HepG2 (cell line): ENCODE data around the gene LAMA5. TPM values are rescaled to one million over a fixed set of nuclear protein-coding genes. Genes with fewer than 3 reads are reported as not detected.

ENCODE experiments used
- DPF2 ChIP-seq: sonication (generic); formaldehyde crosslinking; IDR thresholded peaks from 2 replicates; pipeline ENCODE4 v1.4.0; 2020; ENCODE audit warnings: mild to moderate bottlenecking, low read depth, missing genetic modification reagents, borderline replicate concordance
- DRAP1 ChIP-seq: IDR thresholded peaks from 2 replicates; pipeline ENCODE4 v1.6.1; 2016; ENCODE audit warnings: missing genetic modification reagents, missing compliant biosample characterization
- ERF ChIP-seq: IDR thresholded peaks from 2 replicates; pipeline ENCODE4 v1.6.1; 2018; ENCODE audit warnings: missing biosample characterization, missing genetic modification reagents
- FLYWCH1 ChIP-seq: sonication (generic); formaldehyde crosslinking; IDR thresholded peaks from 2 replicates; pipeline ENCODE4 v1.8.1; 2023; ENCODE audit warnings: mild to moderate bottlenecking, missing genetic modification reagents
- GATA4 ChIP-seq: sonication (generic); IDR thresholded peaks from 2 replicates; pipeline ENCODE4 v1.6.1; 2016; ENCODE audit warnings: antibody characterized with exemption, low read depth, borderline replicate concordance
- KLF15 ChIP-seq: sonication (generic); formaldehyde crosslinking; IDR thresholded peaks from 2 replicates; pipeline ENCODE4 v1.8.1; 2023; ENCODE audit warnings: borderline replicate concordance, mild to moderate bottlenecking, inconsistent platforms, missing genetic modification reagents, mixed read lengths
- MEIS2 ChIP-seq: sonication (generic); formaldehyde crosslinking; IDR thresholded peaks from 2 replicates; pipeline ENCODE4 v1.9.0; 2021; ENCODE audit warnings: mild to moderate bottlenecking, missing genetic modification reagents
- RBM39 ChIP-seq: fragments of 200-400 bp; formaldehyde crosslinking; IDR thresholded peaks from one replicate; pipeline ENCODE4 v1.6.1; 2018; ENCODE audit warnings: antibody characterized with exemption, mild to moderate bottlenecking, low read depth, low read length; ENCODE audit not compliant: poor library complexity, severe bottlenecking
- WIZ ChIP-seq: sonication (generic); formaldehyde crosslinking; IDR thresholded peaks from 2 replicates; pipeline ENCODE4 v1.5.1; 2020; ENCODE audit warnings: mild to moderate bottlenecking, missing genetic modification reagents
- ZHX1 ChIP-seq: sonication (generic); formaldehyde crosslinking; IDR thresholded peaks from 2 replicates; pipeline ENCODE4 v1.8.1; 2022; ENCODE audit warnings: low read depth, mild to moderate bottlenecking, missing genetic modification reagents
- ZIK1 ChIP-seq: sonication (generic); formaldehyde crosslinking; IDR thresholded peaks from 2 replicates; pipeline ENCODE4 v1.5.0; 2020; ENCODE audit warnings: mild to moderate bottlenecking, low read depth, missing genetic modification reagents, borderline replicate concordance
- ZKSCAN8 ChIP-seq: IDR thresholded peaks from 2 replicates; pipeline ENCODE4 v1.6.1; 2016; ENCODE audit warnings: borderline replicate concordance, missing genetic modification reagents, missing compliant biosample characterization
- ZMYM2 ChIP-seq: sonication (generic); formaldehyde crosslinking; IDR thresholded peaks from 2 replicates; pipeline ENCODE4 v1.8.0; 2022; ENCODE audit warnings: mild to moderate bottlenecking, missing genetic modification reagents
- ZNF34 ChIP-seq: sonication (generic); formaldehyde crosslinking; IDR thresholded peaks from 2 replicates; pipeline ENCODE4 v1.4.0; 2020; ENCODE audit warnings: mild to moderate bottlenecking, missing genetic modification reagents, borderline replicate concordance
- ZNF350 ChIP-seq: sonication (generic); formaldehyde crosslinking; IDR thresholded peaks from 2 replicates; pipeline ENCODE4 v1.4.0; 2020; ENCODE audit warnings: mild to moderate bottlenecking, low read depth, missing genetic modification reagents, borderline replicate concordance
- ZNF510 ChIP-seq: sonication (generic); formaldehyde crosslinking; IDR thresholded peaks from 2 replicates; pipeline ENCODE4 v1.4.0; 2020; ENCODE audit warnings: low read depth, mild to moderate bottlenecking, missing genetic modification reagents
- ZNF598 ChIP-seq: sonication (generic); formaldehyde crosslinking; IDR thresholded peaks from 2 replicates; pipeline ENCODE4 v1.5.1; 2020; ENCODE audit warnings: mild to moderate bottlenecking, missing genetic modification reagents, borderline replicate concordance
- ZNF713 ChIP-seq: sonication (generic); formaldehyde crosslinking; IDR thresholded peaks from 2 replicates; pipeline ENCODE4 v1.4.0; 2020; ENCODE audit warnings: mild to moderate bottlenecking, missing genetic modification reagents
- ZNF766 ChIP-seq: sonication (generic); formaldehyde crosslinking; IDR thresholded peaks from 2 replicates; pipeline ENCODE4 v1.5.0; 2020; ENCODE audit warnings: missing genetic modification reagents, borderline replicate concordance
- polyA plus RNA-seq, 8 experiments: library from polyadenylated mRNA; depleted of rRNA in 3 of 8; stranded (reverse) in 7 of 8; unstranded in 1 of 8; fragments of >200 nt; fragmentation: Illumina TruSeq in 4 of 8; extraction: Trizol in 4 of 8; gene quantifications; 2 replicates each; pipeline versions ENCODE4 v1.2.1 to v1.2.3, GENCODE V29; 2011 to 2016; ENCODE audit warnings: low read depth in 4 of 8, missing spikeins in 1 of 8, mixed read lengths in 1 of 8; ENCODE audit not compliant: insufficient read depth in 1 of 8
- total RNA-seq, 5 experiments: library from RNA; depleted of rRNA; stranded (reverse); fragments of >200 nt; fragmentation: Illumina TruSeq; extraction: Trizol; gene quantifications; 2 replicates each; pipeline ENCODE4 v1.2.3, GENCODE V29; 2016; ENCODE audit warnings: low read depth in 1 of 5
- TF ChIP-seq, protein P1 (sequence below): sonication (generic); formaldehyde crosslinking; IDR thresholded peaks from 2 replicates; pipeline ENCODE4 v1.5.0; 2020; ENCODE audit warnings: mild to moderate bottlenecking, missing genetic modification reagents
- TF ChIP-seq, protein P2 (sequence below): sonication (generic); formaldehyde crosslinking; IDR thresholded peaks from 2 replicates; pipeline ENCODE4 v1.4.0; 2020; ENCODE audit warnings: missing genetic modification reagents
- TF ChIP-seq, protein P3 (sequence below): sonication (generic); formaldehyde crosslinking; IDR thresholded peaks from 2 replicates; pipeline ENCODE4 v1.4.0; 2020; ENCODE audit warnings: missing genetic modification reagents

Gene LAMA5
- total and polyA plus RNA-seq, 2 of the 13 experiments (the other 11 are each of a cell fraction or from before 2014, with no cell fraction given) = 21.0 to 44.7 TPM

- TF ChIP-seq, protein P1, sequence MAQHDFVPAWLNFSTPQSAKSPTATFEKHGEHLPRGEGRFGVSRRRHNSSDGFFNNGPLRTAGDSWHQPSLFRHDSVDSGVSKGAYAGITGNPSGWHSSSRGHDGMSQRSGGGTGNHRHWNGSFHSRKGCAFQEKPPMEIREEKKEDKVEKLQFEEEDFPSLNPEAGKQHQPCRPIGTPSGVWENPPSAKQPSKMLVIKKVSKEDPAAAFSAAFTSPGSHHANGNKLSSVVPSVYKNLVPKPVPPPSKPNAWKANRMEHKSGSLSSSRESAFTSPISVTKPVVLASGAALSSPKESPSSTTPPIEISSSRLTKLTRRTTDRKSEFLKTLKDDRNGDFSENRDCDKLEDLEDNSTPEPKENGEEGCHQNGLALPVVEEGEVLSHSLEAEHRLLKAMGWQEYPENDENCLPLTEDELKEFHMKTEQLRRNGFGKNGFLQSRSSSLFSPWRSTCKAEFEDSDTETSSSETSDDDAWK (CRISPR knock-in tag) = no peak
- peak; percentile 53; the same call in 1 of the 2 replicates for TF ChIP-seq ZNF766 (CRISPR knock-in tag)
- TF ChIP-seq ZNF713 (CRISPR knock-in tag) = peak; percentile 49; the same call in 1 of the 2 replicates
- TF ChIP-seq MEIS2 (CRISPR knock-in tag) = peak; percentile 63
- TF ChIP-seq, protein P2, sequence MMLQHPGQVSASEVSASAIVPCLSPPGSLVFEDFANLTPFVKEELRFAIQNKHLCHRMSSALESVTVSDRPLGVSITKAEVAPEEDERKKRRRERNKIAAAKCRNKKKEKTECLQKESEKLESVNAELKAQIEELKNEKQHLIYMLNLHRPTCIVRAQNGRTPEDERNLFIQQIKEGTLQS = peak; percentile 3; the same call in 1 of the 2 replicates
- peak; percentile 9; the same call in 1 of the 2 replicates for TF ChIP-seq ERF (CRISPR knock-in tag)
- peak; percentile 5; the same call in 1 of the 2 replicates for TF ChIP-seq WIZ (CRISPR knock-in tag)
- no peak for TF ChIP-seq ZNF598 (CRISPR knock-in tag)
- no peak for TF ChIP-seq FLYWCH1 (CRISPR knock-in tag)
- 0 out of 2 replicates have a peak, but pooled peaks have one; percentile 31 for TF ChIP-seq ZNF510 (CRISPR knock-in tag)
- TF ChIP-seq GATA4 = peak; percentile 69; the same call in 1 of the 2 replicates
- TF ChIP-seq ZHX1 (CRISPR knock-in tag) = peak; percentile 52; the same call in 1 of the 2 replicates
- TF ChIP-seq ZIK1 (CRISPR knock-in tag) = no peak
- TF ChIP-seq DPF2 (CRISPR knock-in tag) = peak; percentile 66
- TF ChIP-seq ZKSCAN8 (CRISPR knock-in tag) = 0 out of 2 replicates have a peak, but pooled peaks have one; percentile 26
- TF ChIP-seq ZMYM2 (CRISPR knock-in tag) = peak; percentile 28
- TF ChIP-seq, protein P3, sequence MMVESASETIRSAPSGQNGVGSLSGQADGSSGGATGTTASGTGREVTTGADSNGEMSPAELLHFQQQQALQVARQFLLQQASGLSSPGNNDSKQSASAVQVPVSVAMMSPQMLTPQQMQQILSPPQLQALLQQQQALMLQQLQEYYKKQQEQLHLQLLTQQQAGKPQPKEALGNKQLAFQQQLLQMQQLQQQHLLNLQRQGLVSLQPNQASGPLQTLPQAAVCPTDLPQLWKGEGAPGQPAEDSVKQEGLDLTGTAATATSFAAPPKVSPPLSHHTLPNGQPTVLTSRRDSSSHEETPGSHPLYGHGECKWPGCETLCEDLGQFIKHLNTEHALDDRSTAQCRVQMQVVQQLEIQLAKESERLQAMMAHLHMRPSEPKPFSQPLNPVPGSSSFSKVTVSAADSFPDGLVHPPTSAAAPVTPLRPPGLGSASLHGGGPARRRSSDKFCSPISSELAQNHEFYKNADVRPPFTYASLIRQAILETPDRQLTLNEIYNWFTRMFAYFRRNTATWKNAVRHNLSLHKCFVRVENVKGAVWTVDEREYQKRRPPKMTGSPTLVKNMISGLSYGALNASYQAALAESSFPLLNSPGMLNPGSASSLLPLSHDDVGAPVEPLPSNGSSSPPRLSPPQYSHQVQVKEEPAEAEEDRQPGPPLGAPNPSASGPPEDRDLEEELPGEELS (CRISPR knock-in tag) = peak; percentile 43; the same call in 1 of the 2 replicates
- peak; percentile 58 for TF ChIP-seq RBM39
- TF ChIP-seq DRAP1 (CRISPR knock-in tag) = peak; percentile 74; the same call in 1 of the 2 replicates
- TF ChIP-seq ZNF350 (CRISPR knock-in tag) = peak; percentile 48; the same call in 1 of the 2 replicates
- TF ChIP-seq KLF15 (CRISPR knock-in tag) = peak; percentile 85; the same call in 1 of the 2 replicates
- 0 out of 2 replicates have a peak, but pooled peaks have one; percentile 16 for TF ChIP-seq ZNF34 (CRISPR knock-in tag)
These were observed 1.4 kb upstream of the LAMA5 start (continued) for GRCh38 chr20:62368392-62368975.
